Activated T-cell treated with anti-CD3 and anti-CD28 coated beads, Interleukin-2, amount 50 U/mL, for 48 hours (primary cell): Measurements from ENCODE around the gene SUPT20H.
"Not testable (repeated sequence)": the region's sequence is repeated elsewhere in the genome, so short reads cannot be mapped to it uniquely, and the experiment has no call there.

Source experiments
- DNase-seq, 2 experiments: peaks; one replicate each; pipeline ENCODE4 v3.0.0-alpha.2; 2020

Gene SUPT20H

DNA sequence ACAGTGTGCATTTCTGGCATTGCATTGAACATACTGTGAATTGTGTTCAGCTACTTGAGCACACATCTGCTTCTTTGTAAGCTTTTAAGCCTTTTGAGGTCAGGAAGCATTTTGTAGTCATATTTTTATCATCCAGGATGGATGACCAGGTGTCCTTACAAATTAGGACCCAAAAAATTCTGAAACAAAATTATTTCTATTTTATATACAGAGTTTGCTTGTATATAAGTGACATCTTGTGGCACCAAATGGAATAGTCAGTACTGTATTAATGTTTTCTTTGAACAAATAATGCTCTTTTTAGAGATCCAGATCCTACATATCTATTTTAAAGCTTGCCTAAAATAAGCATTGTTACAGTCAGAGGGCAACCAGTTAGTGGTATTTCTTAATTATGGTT, 9.5 kb upstream of the SUPT20H start:
- no peak for DNase-seq

DNA sequence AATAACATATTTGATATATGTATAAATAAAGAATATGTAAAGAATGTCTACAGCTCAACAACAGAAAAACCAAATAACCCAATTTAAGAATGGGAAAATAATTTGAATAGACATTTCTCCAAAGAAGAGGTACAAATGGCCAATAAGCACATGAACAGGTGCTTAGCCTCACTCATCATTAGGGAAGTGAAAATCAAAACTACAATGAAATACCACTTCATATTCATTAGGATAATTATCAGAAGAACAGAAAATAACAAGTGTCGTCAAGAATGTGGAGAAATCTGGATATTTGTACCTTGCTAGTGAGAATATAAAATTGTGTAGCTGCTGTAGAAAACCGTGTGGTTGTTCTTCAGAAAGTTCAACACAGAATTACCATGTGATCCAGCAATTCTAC, 8.4 kb upstream of the SUPT20H start:
- no peak for DNase-seq

- DNase-seq: no peak
Observed at GRCh38 chr13:37065890-37066526, 6.5 kb upstream of the SUPT20H start.

- DNase-seq: no peak
Observed at GRCh38 chr13:37059848-37060192, 332 bp upstream of the SUPT20H start.

DNA sequence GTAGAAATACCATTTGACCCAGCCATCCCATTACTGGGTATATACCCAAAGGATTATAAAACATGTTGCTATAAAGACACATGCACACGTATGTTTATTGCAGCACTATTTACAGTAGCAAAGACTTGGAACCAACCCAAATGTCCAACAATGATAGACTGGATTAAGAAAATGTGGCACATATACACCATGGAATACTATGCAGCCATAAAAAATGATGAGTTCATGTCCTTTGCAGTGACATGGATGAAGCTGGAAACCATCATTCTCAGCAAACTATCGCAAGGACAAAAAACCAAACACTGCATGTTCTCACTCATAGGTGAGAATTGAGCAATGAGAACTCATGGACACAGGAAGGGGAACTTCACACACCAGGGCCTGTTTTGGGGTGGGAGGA, 3.3 kb downstream of the SUPT20H start:
- DNase-seq: not testable (repeated sequence)

GRCh38 chr13:37053111-37053510, 6.4 kb downstream of the SUPT20H start:
- not testable (repeated sequence) for DNase-seq

- no peak for DNase-seq
Observed at GRCh38 chr13:37049810-37050209, 9.7 kb downstream of the SUPT20H start.

DNA sequence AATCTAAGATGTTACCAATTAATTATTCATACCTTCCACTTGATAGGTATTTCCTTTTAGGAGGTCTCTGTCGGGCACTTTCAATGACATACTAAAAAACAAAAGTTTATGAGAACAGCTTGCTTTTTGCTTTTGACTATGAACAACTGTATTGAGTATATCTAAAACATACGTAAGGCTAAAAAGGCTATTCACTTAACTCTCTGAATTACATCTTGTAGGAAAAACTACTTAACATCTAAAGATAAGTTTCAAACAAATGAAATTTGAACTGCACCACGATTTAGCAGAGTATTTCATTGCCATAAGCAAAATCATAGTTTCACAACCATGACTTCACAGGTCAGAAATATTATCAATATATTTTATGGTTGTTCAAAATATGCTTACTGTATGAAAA, 11.6 kb downstream of the SUPT20H start:
- DNase-seq: no peak

DNA sequence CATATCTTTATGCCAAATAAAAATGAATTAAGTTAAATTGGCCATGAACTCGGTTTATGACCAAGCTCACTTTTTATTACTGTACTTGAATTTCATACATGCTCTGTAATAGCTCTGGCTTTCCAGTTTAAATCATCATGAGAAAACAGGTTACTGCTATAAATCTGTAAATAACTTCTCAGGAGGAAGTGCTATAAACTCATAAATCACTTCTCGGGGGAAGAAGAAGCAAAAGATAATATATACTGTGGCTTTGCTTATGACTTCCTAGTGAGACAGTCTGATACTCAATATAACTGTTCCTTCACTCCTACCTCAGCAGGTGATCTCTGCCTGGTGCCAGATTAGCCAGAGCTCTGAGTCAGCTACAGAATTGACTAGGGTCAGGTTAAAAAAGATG, 12.5 kb downstream of the SUPT20H start:
- DNase-seq: no peak

GRCh38 chr13:37046062-37046461, 13.4 kb downstream of the SUPT20H start:
- no peak for DNase-seq

DNA sequence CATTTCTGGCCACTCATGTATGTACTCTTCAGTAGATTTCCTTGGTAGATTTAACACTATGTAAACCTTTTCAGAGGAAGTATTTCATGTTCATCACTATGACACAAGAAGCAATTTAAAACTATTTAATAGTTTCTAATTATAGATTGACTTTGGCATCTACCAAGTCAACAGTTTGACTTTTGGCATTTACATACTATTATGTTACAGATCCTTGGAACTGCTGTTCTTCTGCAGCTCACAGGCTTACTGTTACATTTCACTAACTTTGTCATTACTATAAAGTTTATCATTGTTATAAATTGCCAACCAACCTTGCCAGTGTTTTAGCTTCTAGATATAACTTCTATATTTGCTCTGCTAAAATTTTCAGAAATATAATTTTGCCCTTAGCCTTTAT, 18.7 kb downstream of the SUPT20H start:
- DNase-seq: no peak

DNA sequence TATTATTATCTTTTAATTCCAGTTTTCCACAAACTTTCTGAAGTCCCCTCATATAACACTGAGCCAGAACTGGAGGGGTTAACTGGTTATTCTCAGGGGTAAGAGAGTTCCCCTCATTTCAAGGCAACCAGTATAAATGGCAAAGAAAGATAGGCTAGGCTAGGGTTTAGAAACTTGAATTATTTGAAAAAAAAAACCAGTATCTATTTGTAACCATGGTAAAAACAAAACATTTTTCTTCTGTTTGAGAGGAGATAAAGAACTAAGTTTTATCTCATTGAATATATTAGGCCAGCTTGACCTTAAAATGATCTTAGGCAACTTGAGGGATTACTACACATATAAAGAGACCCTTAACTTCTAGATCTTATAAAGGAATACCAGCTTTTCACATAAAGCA, 19.6 kb downstream of the SUPT20H start:
- no peak for DNase-seq

- no peak for DNase-seq
Observed at GRCh38 chr13:37037241-37037640, 22.2 kb downstream of the SUPT20H start.

DNA sequence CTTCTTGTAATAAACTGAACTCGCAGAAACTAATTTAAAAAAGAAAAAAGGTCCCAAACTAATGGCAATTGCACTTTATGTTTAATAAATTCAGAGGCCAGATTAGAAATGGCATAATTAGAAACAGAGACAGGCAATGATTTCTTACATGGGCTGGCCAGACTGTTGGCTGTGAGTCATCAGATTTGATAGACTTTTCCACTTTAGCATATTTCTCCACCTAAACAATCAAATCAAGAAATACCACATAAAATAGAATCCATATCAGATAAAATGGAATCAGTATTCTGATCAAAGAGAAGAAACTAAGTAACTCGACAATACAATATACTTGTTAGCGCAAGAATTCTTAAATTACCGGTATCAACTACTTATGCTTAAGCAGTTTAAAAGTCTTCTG, 29.9 kb downstream of the SUPT20H start:
- DNase-seq: no peak

DNA sequence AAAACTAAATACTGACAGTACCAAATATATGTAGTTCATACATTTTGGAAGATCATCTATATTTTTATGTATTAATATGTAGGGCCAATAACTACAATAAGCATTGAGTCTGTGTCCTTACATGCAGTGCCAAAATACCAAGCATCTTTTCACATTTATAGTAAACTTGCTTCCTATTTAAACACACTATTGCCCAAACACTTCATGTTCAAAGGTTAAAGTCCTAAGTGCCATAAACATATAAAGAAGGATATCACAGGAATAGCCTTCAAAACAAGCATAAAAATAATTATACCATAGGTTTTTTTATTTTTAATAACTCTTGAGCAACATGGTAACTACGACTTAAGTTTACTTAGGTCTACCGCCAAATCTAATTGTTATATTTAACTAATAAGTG, 31.8 kb downstream of the SUPT20H start:
- no peak for DNase-seq

DNA sequence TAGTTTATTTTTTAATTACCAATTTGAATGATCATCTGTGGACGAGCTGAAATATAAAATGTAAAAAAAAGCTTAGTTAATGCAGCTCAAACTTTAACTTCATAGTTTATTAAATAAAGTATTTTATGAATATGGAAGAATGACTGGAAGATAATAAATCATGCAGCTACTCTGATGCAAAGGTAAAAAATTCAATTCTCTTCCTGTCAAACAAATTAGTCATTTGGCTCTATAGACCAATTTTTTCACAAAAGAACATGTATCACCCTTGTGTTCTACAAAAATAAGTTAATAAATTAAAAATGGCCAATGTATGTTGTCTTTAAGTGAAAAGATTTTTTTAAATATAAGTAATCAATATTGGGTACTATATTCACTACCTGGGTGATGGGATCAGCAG, 32.7 kb downstream of the SUPT20H start:
- no peak for DNase-seq

GRCh38 chr13:37023871-37024270, 35.6 kb downstream of the SUPT20H start:
- DNase-seq: no peak

DNA sequence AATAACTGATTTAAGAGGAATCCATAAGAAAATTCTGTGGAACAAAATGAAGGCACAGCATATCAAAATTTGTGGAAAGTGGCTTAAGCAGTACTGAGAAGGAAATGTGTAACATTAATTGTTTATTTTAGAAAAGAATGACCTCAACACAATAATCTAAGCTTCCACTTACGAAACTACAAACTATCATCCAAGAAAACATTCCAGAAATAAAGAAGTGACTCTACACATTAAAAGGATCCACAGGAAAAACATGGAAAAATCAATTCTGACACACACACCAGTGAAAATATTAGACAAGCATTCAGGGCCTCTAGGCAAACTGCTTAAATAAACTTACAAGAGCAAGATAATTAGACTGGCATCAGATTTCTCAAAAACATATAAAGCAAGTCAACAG, 44.9 kb downstream of the SUPT20H start:
- DNase-seq: no peak

DNA sequence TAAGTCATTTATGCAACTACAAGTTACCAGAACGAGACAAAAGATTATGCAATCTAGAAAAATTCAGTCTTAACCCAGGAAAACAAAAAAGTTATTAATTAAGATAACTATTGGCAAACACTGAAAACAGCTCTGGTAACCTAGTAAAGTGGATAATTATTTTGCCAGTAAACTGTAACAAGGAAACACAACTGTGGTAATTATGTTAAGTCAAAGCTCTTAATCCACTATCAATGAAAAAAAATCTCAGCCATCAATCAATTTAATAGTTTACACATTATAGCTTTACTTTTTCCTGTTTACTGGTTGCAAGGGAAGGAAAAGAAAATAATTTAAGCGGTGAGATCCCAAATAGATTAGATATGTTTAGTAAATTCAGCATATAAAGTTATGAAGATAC, 47.7 kb downstream of the SUPT20H start:
- no peak for DNase-seq

DNA sequence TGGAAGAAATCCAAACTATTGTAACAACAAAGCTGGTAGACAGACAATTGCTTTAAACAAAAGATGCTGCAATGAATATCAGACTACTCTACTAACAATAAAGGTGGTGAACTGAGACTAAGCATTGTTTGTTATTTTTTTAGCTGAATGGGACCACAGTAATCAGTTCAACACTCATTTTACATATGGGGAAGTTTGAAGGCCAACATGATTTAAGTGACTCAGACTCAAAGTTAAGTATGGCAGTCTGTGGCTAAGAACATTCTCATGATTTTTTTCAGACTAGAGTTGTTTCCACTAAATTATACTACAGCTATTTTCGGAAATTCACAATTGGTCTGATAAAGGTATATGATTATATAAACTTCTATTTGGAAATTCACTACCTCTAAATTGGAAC, 48.5 kb downstream of the SUPT20H start:
- no peak for DNase-seq

- DNase-seq: no peak
Observed at GRCh38 chr13:37010424-37010823, 49.1 kb downstream of the SUPT20H start.

- no peak for DNase-seq
Observed at GRCh38 chr13:37009692-37010091, 49.8 kb downstream of the SUPT20H start.

GRCh38 chr13:37001921-37002250, 57.6 kb downstream of the SUPT20H start:
- DNase-seq: no peak

DNA sequence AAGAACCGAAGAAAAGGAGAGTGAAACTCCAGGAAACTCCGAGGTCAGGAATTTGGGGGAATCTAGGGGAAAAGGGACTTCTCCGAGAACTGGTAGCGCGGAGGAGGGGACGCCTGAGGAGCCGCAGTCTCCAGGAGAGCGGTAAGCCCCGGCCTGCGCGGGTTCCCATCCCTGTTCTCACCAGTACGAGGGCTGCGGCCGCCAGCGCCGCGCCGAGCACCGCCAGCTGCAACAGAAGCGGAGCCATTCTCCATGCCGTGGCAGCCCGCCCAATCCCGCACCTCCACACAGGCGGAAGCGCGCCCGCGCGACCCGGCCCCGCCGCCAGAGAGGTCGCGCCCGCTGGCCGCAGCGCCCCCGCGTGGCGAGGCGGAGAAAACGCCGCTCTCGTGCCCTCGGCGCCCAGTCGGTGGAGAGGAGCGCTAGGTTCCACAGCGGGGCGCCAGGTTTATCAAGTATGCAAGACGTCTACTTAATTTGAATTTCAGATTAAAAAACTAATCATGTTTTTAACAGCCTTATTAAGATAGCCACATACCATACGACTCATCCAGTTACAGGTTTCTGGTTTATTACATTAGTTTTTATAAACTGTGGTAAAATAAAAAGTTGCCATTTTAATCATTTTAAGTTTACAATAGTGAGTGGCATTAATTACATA, 60.3 kb downstream of the SUPT20H start, which contains the start of gene ALG5:
TSS of gene ALG5 (minus strand) at position 287 of the 661 bp plus-strand sequence. CDS start at position 247, 40 bp downstream.
- DNase-seq: peak; percentile 93 to 94

DNA sequence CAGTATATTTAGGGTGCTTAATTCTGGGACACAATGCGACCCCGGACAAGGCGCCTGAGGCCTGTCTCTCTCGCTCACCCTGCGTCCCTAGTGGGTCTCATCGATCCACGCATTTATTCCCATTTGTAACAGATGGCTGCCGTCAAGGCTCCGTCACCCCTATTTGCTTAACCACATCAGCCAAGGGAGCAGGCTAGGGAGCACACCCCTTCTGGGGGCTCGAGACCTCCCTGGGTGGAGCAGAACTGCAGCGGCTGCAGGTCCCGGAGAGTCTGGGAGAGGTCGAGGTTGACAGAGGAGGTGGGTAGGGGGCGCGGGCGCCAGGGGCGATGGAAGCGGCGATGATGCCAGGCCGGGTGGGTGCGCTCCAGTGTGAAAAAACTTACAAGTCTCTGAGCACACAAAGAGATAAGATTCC, 60.9 kb downstream of the SUPT20H start:
- DNase-seq: peak; percentile 44 to 51
